Keratinocyte (primary cell): ENCODE measurements around the gene NOL7. TPM values are rescaled to one million over a fixed set of nuclear protein-coding genes. Genes with fewer than 3 reads are reported as not detected.
A peak's percentile ranks its signal among the peaks of the same experiment; 100 is the strongest.

Experiments used
- DNase-seq: peaks from one replicate; pipeline ENCODE4 v3.0.0-alpha.2; 2011; ENCODE audit warnings: low read depth, missing footprints, low spot score
- FAIRE-seq: peaks from 2 replicates; lab custom pipeline; 2011; peaks lifted over from hg19 to GRCh38; lab: Jason Lieb, UNC
- H2AFZ ChIP-seq: 2 replicates; pipeline ENCODE4 v1.6.0; 2012; ENCODE audit warnings: low read length, control low read depth, inconsistent platforms; ENCODE audit not compliant: control insufficient read depth
- H3K27ac ChIP-seq: 2 replicates; pipeline ENCODE4 v1.5.1; 2011; ENCODE audit warnings: low read length; ENCODE audit not compliant: control insufficient read depth, insufficient read depth
- H3K27me3 ChIP-seq: 3 replicates; pipeline ENCODE4 v1.6.0; 2011; ENCODE audit warnings: low read length; ENCODE audit not compliant: control insufficient read depth, insufficient read depth; ENCODE audit errors: extremely low read depth
- H3K36me3 ChIP-seq, 2 experiments: 2 replicates in 1 of 2; 3 replicates in 1 of 2; pipeline ENCODE4 v1.5.1; 2011; ENCODE audit warnings: low read length in 2 of 2, mild to moderate bottlenecking in 1 of 2; ENCODE audit not compliant: control insufficient read depth in 2 of 2, insufficient read depth in 2 of 2; ENCODE audit errors: extremely low read depth in 1 of 2
- H3K4me1 ChIP-seq: 3 replicates; pipeline ENCODE4 v1.5.1; 2011; ENCODE audit warnings: low read length; ENCODE audit not compliant: control insufficient read depth, insufficient read depth; ENCODE audit errors: extremely low read depth
- H3K4me2 ChIP-seq: 3 replicates; pipeline ENCODE4 v1.6.0; 2011; ENCODE audit warnings: low read depth, low read length; ENCODE audit not compliant: control insufficient read depth, insufficient read depth; ENCODE audit errors: extremely low read depth
- H3K4me3 ChIP-seq, 3 experiments: fragments of 200-600 bp in 1 of 3; sonication (generic) in 1 of 3; 2 replicates in 2 of 3; 3 replicates in 1 of 3; pipeline ENCODE4 v1.5.1; 2011 to 2016; ENCODE audit warnings: low read length in 3 of 3, mild to moderate bottlenecking in 3 of 3, control low read depth in 2 of 3, inconsistent platforms in 1 of 3, low read depth in 1 of 3, mixed read lengths in 1 of 3, mixed run types in 1 of 3, moderate library complexity in 1 of 3; ENCODE audit not compliant: control insufficient read depth in 2 of 3, insufficient read depth in 2 of 3; ENCODE audit errors: extremely low read depth in 1 of 3
- H3K79me2 ChIP-seq: 2 replicates; pipeline ENCODE4 v1.6.0; 2012; ENCODE audit warnings: low read length; ENCODE audit not compliant: control insufficient read depth, insufficient read depth
- H3K9ac ChIP-seq: 3 replicates; pipeline ENCODE4 v1.6.0; 2011; ENCODE audit warnings: low read length; ENCODE audit not compliant: control insufficient read depth, insufficient read depth; ENCODE audit errors: extremely low read depth
- H3K9me1 ChIP-seq: 3 replicates; pipeline ENCODE4 v1.6.0; 2011; ENCODE audit warnings: low read length; ENCODE audit not compliant: control insufficient read depth, insufficient read depth; ENCODE audit errors: extremely low read depth
- H3K9me3 ChIP-seq: 2 replicates; pipeline ENCODE4 v1.5.1; 2012; ENCODE audit warnings: low read depth, low read length; ENCODE audit not compliant: control insufficient read depth
- H4K20me1 ChIP-seq: 3 replicates; pipeline ENCODE4 v1.6.0; 2011; ENCODE audit warnings: low read length; ENCODE audit not compliant: control insufficient read depth, insufficient read depth; ENCODE audit errors: extremely low read depth
- EZH2 ChIP-seq: IDR thresholded peaks from one replicate; pipeline ENCODE4 v1.6.1; 2012; ENCODE audit warnings: inconsistent platforms, mild to moderate bottlenecking, low read length, moderate library complexity
- dilution Hi-C: fragments of 300-500 bp; cut with MboI; formaldehyde crosslinking; loops from one replicate; pipeline ENCODE4 v1.7.0; 2020; ENCODE audit warnings: low sequenced_read_pairs; ENCODE audit not compliant: extremely low pct_ligation_motif_present
- polyA plus RNA-seq, 5 experiments: library from polyadenylated mRNA; depleted of rRNA in 3 of 5; stranded (reverse) in 3 of 5; stranded (forward) in 1 of 5; unstranded in 1 of 5; fragments of >200 nt; gene quantifications; 1 replicate in 1 of 5; 2 replicates in 3 of 5; 3 replicates in 1 of 5; pipeline versions ENCODE4 v1.2.1 to v1.2.3, GENCODE V29; 2011 to 2012; ENCODE audit warnings: missing spikeins in 2 of 5, low read depth in 1 of 5, low replicate concordance in 1 of 5
- TF ChIP-seq, protein P1 (sequence below), 3 experiments: IDR thresholded peaks in 1 of 3; conservative IDR thresholded peaks in 1 of 3; optimal IDR thresholded peaks in 1 of 3; 2 replicates in 2 of 3; 3 replicates in 1 of 3; pipeline versions ENCODE3 to v1.5.1; 2011; ENCODE audit warnings: low read length in 3 of 3, mild to moderate bottlenecking in 3 of 3, moderate library complexity in 2 of 3, control low read depth in 1 of 3, inconsistent platforms in 1 of 3; ENCODE audit not compliant: insufficient read depth in 2 of 3; ENCODE audit errors: extremely low read depth in 1 of 3

Gene NOL7
- polyA plus RNA-seq, 1 donor (not counting 4 experiments of a cell fraction or from before 2014, with no cell fraction given), result 45.3 TPM

DNA sequence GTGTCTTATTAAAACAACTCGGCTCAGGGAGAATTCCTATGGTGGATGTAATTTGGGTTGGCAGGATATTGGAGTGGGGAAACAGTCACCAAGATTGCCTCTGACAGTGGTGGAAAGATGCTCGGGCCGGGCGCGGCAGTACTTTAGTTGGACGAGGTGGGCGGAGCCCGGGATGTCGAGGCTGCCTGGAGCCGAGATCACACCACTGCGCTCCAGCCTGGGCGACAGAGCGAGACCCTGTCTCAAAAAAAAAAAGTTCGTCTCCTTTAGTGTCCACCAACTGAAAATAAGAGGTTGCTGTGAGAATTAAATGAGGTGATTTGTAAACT lies 621 bp downstream of the NOL7 start:
- H3K4me1 ChIP-seq, result peaks cover 22% of the 10 kb centered on the region
- H3K4me2 ChIP-seq, result peak overlapping the region; percentile 91
- DNase-seq (no peak), FAIRE-seq (no peak)
- no peaks in the 10 kb centered on the region for H3K9me3 ChIP-seq
- TF ChIP-seq, protein P1, sequence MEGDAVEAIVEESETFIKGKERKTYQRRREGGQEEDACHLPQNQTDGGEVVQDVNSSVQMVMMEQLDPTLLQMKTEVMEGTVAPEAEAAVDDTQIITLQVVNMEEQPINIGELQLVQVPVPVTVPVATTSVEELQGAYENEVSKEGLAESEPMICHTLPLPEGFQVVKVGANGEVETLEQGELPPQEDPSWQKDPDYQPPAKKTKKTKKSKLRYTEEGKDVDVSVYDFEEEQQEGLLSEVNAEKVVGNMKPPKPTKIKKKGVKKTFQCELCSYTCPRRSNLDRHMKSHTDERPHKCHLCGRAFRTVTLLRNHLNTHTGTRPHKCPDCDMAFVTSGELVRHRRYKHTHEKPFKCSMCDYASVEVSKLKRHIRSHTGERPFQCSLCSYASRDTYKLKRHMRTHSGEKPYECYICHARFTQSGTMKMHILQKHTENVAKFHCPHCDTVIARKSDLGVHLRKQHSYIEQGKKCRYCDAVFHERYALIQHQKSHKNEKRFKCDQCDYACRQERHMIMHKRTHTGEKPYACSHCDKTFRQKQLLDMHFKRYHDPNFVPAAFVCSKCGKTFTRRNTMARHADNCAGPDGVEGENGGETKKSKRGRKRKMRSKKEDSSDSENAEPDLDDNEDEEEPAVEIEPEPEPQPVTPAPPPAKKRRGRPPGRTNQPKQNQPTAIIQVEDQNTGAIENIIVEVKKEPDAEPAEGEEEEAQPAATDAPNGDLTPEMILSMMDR (optimal IDR thresholded peaks at IDR 0.05 in 1 of 3, IDR thresholded peaks at IDR 0.05 in 1 of 3, conservative IDR thresholded peaks at IDR 0.05 in 1 of 3; ENCODE audit: extremely low read depth in 1 of 3, insufficient read depth in 2 of 3, low read length in 3 of 3), result no peak
- TF ChIP-seq EZH2, result no peak
- peak overlapping the region; percentile 99 for H3K9ac ChIP-seq
- H3K79me2 ChIP-seq, result peaks cover 33% of the 10 kb centered on the region
- peak overlapping the region; percentile 95 for H3K27ac ChIP-seq
- no peaks in the 10 kb centered on the region for H4K20me1 ChIP-seq
- H3K27me3 ChIP-seq, result no peaks in the 10 kb centered on the region
- peak overlapping the region; percentile 90 for H2AFZ ChIP-seq
- peak overlapping the region; percentile 98 to 99 (median 99) for H3K4me3 ChIP-seq
- H3K36me3 ChIP-seq, result peaks cover 19 to 32% of the 10 kb centered on the region in 2 experiments
- H3K9me1 ChIP-seq, result no peaks in the 10 kb centered on the region
- dilution Hi-C loops, result no loop called here

DNA sequence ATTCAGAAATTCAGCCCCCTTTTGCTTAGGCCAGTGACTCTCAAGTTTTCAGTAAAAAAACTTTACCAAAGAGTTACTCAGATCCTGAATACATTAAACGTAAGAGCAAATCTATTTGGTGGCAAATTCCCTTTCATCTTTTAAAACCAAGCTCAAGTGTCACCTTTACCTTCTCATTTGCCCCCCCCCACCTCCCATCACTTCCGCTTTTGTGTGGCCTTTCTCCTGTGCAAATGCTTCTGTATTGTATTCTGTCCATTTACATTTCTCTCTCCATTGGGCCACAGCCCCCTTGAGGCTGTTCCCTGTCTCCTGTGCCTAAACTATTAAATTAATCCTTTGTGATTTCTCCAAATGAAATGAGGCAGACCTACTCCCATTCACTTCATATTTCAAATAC lies 1.9 kb downstream of the NOL7 start:
- FAIRE-seq (no peak), DNase-seq (no peak)
- Histone ChIP-seq H3K27me3 (no peaks in the 10 kb centered on the region), H3K36me3 (peaks cover 20 to 40% of the 10 kb centered on the region in 2 experiments), H3K9me1 (no peaks in the 10 kb centered on the region), H3K4me2 (peak overlapping the region; percentile 91), H3K4me3 (peak overlapping the region in 1 of 3 experiments; percentile 99), H4K20me1 (no peaks in the 10 kb centered on the region), H3K9me3 (no peaks in the 10 kb centered on the region), H3K4me1 (peaks cover 22% of the 10 kb centered on the region), H3K9ac (no peak overlapping the region), H3K27ac (no peak overlapping the region), H2AFZ (no peak overlapping the region), H3K79me2 (peaks cover 33% of the 10 kb centered on the region)
- TF ChIP-seq, protein P1 (optimal IDR thresholded peaks at IDR 0.05 in 1 of 3, IDR thresholded peaks at IDR 0.05 in 1 of 3, conservative IDR thresholded peaks at IDR 0.05 in 1 of 3; ENCODE audit: extremely low read depth in 1 of 3, insufficient read depth in 2 of 3, low read length in 3 of 3), result no peak
- TF ChIP-seq EZH2, result no peak
- dilution Hi-C loops, result no loop called here
